Measurements from ENCODE around the gene MAP2K3. TPM values are rescaled to one million over a fixed set of nuclear protein-coding genes. Genes with fewer than 3 reads are reported as not detected.

MAP2K3 gene
- total RNA-seq, 1 donor from 2014 or later: 24.7 TPM

GRCh38 chr17:21242780-21243515, 41.6 kb upstream of the MAP2K3 start:
- no peak for DNase-seq (ENCODE audit: low read depth)
- no peak for TF ChIP-seq CTCF (conservative IDR thresholded peaks at IDR 0.05; ENCODE audit: low read depth, low read length)
- H3K4me3 ChIP-seq (ENCODE audit: low read depth, low read length): no peak overlapping the region

GRCh38 chr17:21243516-21244303, 40.8 kb upstream of the MAP2K3 start:
- no peak for TF ChIP-seq CTCF (conservative IDR thresholded peaks at IDR 0.05; ENCODE audit: low read depth, low read length)
- no peak for DNase-seq (ENCODE audit: low read depth)
- no peak overlapping the region for H3K4me3 ChIP-seq (ENCODE audit: low read depth, low read length)

GRCh38 chr17:21245639-21246084, 38.8 kb upstream of the MAP2K3 start:
- DNase-seq (ENCODE audit: low read depth): no peak
- H3K4me3 ChIP-seq (ENCODE audit: low read depth, low read length): no peak overlapping the region
- TF ChIP-seq CTCF (conservative IDR thresholded peaks at IDR 0.05; ENCODE audit: low read depth, low read length): no peak

- DNase-seq (ENCODE audit: low read depth): no peak
- TF ChIP-seq CTCF (conservative IDR thresholded peaks at IDR 0.05; ENCODE audit: low read depth, low read length): no peak
- H3K4me3 ChIP-seq (ENCODE audit: low read depth, low read length): no peak overlapping the region
These were observed 37.8 kb upstream of the MAP2K3 start for GRCh38 chr17:21246698-21247097.

- no peak for TF ChIP-seq CTCF (conservative IDR thresholded peaks at IDR 0.05; ENCODE audit: low read depth, low read length)
- no peak overlapping the region for H3K4me3 ChIP-seq (ENCODE audit: low read depth, low read length)
- DNase-seq (ENCODE audit: low read depth): no peak
These were observed 36.8 kb upstream of the MAP2K3 start for GRCh38 chr17:21247552-21248258.

- no peak for TF ChIP-seq CTCF (conservative IDR thresholded peaks at IDR 0.05; ENCODE audit: low read depth, low read length)
- DNase-seq (ENCODE audit: low read depth): no peak
- no peak overlapping the region for H3K4me3 ChIP-seq (ENCODE audit: low read depth, low read length)
These were observed 36.0 kb upstream of the MAP2K3 start for GRCh38 chr17:21248500-21248899.
